Subcutaneous adipose tissue (tissue), 4 donors: ENCODE data around the gene IQCN. TPM values are rescaled to one million over a fixed set of nuclear protein-coding genes. Genes with fewer than 3 reads are reported as not detected.

Source experiments
- CTCF ChIP-seq: fragments of 450-650 bp; IDR thresholded peaks from one replicate; pipeline ENCODE4 v1.5.1; 2016; ENCODE audit warnings: low read depth, mild to moderate bottlenecking, control low read depth, antibody characterized with exemption, moderate library complexity
- total RNA-seq, 4 donors: library from RNA; depleted of rRNA; stranded (reverse); fragments of >200 nt; gene quantifications; one replicate each; pipeline ENCODE4 v1.1.0, GENCODE V29; 2016

Gene IQCN
- total RNA-seq, 4 donors from 2014 or later: 1.3 to 7.9 (median 3.0) TPM

DNA sequence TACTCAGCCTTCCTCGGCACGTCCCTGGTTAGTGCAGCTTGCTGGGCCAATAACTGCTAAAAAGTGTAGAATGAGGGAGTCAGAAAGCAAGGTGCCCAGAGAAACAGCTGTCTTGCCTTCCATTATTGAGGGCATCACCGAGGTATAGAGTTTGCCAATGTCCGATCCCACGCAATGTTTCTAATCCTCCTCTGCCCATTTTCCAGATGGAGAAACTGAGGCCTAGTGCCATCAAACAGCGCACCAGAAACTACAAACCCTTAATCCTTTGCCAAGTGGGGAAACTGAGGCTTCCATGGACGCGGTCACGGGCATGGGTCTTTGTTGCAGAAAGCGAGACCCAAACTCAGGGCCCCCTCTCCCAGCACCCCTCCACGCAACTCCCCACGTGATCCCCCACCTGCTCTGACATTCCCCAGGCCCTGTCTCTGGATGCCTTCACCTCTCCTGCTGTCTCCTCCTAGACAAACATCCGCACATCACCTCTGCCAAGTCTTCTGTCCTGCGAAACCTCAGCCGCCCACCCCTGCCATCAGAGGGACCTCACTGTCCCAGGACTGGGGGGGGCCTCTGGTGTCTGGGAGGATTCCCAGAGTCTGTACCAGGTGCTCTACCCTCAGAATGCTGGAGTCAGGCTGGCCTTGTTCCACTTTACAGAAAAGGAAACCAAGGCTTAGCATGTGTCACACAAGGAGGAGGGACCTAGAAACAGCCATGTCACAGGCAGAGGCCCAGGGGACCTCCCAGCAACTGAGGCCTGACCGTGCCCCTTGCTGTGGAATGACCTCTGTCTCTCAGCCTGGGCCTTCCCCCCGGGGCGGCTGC, 47.1 kb downstream of the IQCN start:
- TF ChIP-seq CTCF: no peak

DNA sequence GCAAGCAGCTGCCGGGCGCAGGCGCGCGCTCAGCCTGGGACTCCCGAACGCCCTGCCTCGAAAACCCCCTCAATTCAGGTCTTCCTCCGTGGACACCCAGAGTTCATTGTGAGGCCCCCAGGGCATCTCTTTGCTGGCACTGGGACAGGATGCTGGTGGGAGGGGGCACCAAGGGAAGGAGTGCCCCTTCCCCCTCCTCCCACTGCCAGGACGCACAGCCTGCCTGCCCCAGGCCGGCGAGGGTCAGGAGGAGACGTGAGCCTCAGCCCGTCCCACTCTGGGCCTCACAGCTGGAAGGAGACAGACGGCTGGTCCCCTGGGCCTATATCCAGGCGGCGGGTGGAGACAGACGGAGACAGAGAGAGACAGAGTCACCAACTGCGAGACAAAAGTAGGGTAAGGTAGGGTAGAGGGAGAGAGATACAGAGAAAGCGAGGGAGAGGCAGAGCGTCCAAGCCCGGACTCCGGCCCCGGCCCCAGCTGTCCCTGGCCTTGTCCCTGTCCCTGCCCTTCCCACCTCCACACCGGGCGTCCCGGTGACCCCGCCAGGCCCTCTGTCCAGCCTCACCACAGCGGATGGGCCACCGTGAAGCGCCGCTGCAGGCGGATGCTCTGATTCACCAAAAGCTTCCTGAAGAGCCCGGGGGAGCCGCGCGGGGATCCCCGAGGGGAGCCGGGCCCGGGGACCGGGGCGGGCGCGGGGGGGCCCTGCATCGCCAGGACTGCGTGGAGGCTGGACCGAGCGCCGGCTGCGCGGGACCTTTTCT, 48.4 kb downstream of the IQCN start, which contains the start of gene PDE4C:
TSS of gene PDE4C (minus strand) at position 737 of the 767 bp plus-strand sequence. CDS start at position 714, 23 bp downstream.
- TF ChIP-seq CTCF: no peak

GRCh38 chr19:18225355-18225701, 48.9 kb downstream of the IQCN start:
- TF ChIP-seq CTCF: no peak

DNA sequence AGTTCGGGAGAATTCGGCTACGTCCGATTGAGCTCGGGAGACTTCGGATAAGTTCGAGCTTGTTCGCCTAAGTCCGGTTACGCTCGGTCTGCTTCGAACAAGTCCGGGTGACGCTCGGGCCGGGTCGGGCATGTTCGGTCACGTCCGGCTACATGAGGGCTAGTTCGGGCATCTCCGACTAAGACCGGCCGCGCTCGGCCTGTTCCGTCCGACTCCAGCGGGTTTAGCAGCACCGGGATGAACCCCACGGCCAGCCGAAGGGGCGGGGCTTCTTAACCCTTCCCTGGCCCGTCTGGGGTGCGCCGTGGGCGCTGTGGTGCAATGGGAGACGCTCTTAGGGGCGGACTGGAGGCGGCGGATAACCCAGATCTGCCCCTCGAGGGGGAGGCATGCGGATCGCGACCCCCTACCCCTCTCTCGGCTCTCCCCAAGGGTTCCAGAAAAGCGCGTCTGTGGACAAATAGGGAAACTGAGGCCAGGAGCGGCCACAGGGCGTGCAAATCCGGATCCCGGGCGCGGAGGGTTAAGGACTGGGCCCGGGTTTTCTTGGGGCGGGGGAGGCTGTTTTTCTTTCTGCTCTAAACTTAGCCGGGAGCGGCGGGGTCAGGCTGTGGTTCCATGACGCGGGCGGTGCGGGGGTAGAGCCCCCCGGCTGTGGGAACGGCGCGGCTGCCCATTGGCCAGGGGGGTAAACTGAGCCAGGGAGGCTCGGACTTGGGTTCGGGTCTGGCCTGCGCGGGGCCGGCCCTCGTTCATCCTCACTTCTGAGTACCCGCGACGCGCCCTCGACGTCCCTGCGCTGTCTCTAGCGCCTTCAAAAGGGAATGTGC, 49.5 kb downstream of the IQCN start:
- no peak for TF ChIP-seq CTCF

DNA sequence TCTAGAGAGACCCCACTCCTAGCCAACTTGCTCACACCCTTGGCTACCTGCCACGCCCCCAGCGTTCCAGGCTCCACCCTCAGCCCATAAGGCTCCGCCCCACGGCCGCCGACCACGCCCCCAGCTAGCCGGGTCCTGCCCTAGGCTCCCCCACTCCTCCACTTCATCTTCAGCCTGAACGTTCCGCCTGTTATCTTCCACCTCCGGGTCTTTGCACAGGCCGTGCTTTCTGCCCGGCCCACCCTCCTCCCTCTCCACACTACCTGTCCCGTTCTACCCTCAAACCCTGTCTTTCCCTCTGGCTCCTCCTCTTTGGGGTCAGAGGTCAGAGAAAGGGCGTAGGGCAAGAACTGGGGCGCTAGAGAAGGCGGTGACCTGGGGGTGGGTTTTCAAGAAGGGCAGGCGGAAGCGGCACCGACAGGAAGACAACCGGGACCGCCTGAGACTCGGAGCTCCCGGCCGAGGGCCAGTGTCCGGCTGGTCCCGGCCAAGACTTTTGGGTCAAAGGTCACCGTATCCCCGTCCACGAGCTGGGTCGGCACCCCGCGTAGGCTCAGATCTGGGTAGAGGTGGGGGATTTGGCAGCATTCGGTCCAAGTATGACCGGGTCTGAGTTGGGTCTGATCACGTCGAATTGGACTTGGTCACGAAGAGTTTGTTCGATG, 50.3 kb downstream of the IQCN start:
- no peak for TF ChIP-seq CTCF

DNA sequence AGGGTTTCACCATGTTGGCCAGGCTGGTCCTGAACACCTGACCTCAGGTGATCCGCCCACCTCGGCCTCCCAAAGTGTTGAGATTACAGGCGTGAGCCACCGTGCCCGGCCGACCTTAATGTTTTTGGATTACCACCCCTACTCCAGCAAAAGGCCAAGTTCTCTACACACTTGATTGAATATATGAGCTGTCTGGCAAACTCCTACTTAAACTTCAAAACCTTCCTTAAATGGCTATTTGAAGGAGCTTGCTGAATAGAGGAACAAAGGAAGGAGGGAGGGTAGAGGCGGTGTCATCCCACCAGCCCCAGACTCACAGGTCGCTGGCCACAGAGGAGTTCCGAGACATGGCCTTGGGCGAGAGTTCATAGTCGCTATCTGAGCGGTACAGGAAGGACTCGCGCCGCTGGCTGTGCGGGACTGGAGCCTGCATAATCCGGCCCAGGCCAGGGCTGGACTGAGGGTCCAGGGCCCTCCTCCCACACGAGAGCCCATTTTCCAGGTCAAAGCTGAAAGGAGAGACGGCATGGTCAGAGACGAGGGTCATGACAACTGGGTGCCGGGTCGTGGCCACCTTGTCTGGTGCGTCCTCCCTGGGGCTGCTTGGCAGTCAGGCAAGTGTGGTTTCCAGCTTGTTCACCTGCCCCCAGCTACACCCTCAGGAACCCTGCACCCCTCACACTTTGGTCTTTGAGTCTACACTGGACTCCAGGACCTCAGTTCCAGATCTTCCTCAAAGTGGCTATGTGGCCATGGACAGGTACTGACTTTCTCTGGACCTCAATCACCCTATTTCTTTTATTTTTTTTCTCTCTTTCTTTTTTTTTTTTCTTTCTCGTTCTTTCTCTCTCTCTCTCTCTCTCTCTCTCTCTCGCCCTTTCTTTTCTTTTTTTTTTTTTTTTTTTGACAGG, 52.2 kb downstream of the IQCN start:
- no peak for TF ChIP-seq CTCF
